GM12878 (cell line): ENCODE results near the gene ERFL. TPM values are rescaled to one million over a fixed set of nuclear protein-coding genes. Genes with fewer than 3 reads are reported as not detected.

Source experiments
- ELK1 ChIP-seq: IDR thresholded peaks from 2 replicates; pipeline ENCODE4 v1.6.1; 2012; ENCODE audit warnings: low read depth, low read length, improper control_type of control experiment
- FOXK2 ChIP-seq: fragments of 450-650 bp; IDR thresholded peaks from 2 replicates; pipeline ENCODE4 v1.6.1; 2017; ENCODE audit warnings: mild to moderate bottlenecking, moderate library complexity
- HDAC2 ChIP-seq: fragments of 200-600 bp; sonication (generic); IDR thresholded peaks from 2 replicates; pipeline ENCODE4 v1.6.1; 2017
- IRF4 ChIP-seq: IDR thresholded peaks from 2 replicates; pipeline ENCODE4 v1.6.1; 2011; ENCODE audit warnings: low read depth, low read length
- LARP7 ChIP-seq: fragments of 450-650 bp; IDR thresholded peaks from 2 replicates; pipeline ENCODE4 v1.6.1; 2017; ENCODE audit warnings: mild to moderate bottlenecking
- NBN ChIP-seq: fragments of 450-650 bp; IDR thresholded peaks from 2 replicates; pipeline ENCODE4 v1.6.1; 2016
- PAX5 ChIP-seq: IDR thresholded peaks from 2 replicates; pipeline ENCODE4 v1.6.1; 2011; ENCODE audit warnings: low read depth, low read length, borderline replicate concordance
- POLR2AphosphoS2 ChIP-seq: IDR thresholded peaks from 2 replicates; pipeline ENCODE4 v1.6.1; 2011; ENCODE audit warnings: low read depth, mild to moderate bottlenecking, low read length, improper control_type of control experiment, moderate library complexity
- POLR2AphosphoS5 ChIP-seq: IDR thresholded peaks from 2 replicates; pipeline ENCODE4 v1.6.1; 2011; ENCODE audit warnings: mild to moderate bottlenecking, low read length, inconsistent platforms
- PRDM15 ChIP-seq: fragments of 450-650 bp; formaldehyde crosslinking; IDR thresholded peaks from 2 replicates; pipeline ENCODE4 v1.4.0; 2020; ENCODE audit warnings: mild to moderate bottlenecking, moderate library complexity
- REST ChIP-seq: IDR thresholded peaks from 2 replicates; pipeline ENCODE4 v1.6.1; 2012; ENCODE audit warnings: mild to moderate bottlenecking, low read depth, low read length
- TARDBP ChIP-seq: IDR thresholded peaks from 2 replicates; pipeline ENCODE4 v1.6.1; 2016; ENCODE audit warnings: borderline replicate concordance
- USF1 ChIP-seq: IDR thresholded peaks from 2 replicates; pipeline ENCODE4 v1.6.1; 2011; ENCODE audit warnings: borderline replicate concordance, low read depth, mild to moderate bottlenecking, moderate library complexity, mixed read lengths, low read length; ENCODE audit not compliant: insufficient read depth; ENCODE audit errors: extremely low read length
- ZBED1 ChIP-seq: IDR thresholded peaks from 2 replicates; pipeline ENCODE4 v1.6.1; 2016; ENCODE audit warnings: borderline replicate concordance
- ZSCAN29 ChIP-seq: fragments of 450-650 bp; IDR thresholded peaks from 2 replicates; pipeline ENCODE4 v1.6.1; 2017; ENCODE audit warnings: mild to moderate bottlenecking, moderate library complexity
- polyA plus RNA-seq, 11 experiments: library from polyadenylated mRNA; depleted of rRNA in 4 of 11; unstranded in 6 of 11; stranded (reverse) in 5 of 11; fragments of >200 nt; fragmentation: Nextera tagmentation in 4 of 11; fragmentation: Illumina TruSeq in 1 of 11; extraction: Ambion mirVana in 4 of 11; extraction: Trizol in 1 of 11; gene quantifications; 1 replicate in 1 of 11; 2 replicates in 10 of 11; pipeline versions ENCODE4 v1.2.1 to v1.2.3, GENCODE V29; 2011 to 2016; ENCODE audit warnings: inconsistent platforms in 2 of 11, missing spikeins in 2 of 11, low read depth in 1 of 11
- total RNA-seq, 4 experiments: library from RNA; depleted of rRNA in 3 of 4; stranded (reverse); fragments of >200 nt in 3 of 4; fragmentation: Illumina TruSeq in 1 of 4; extraction: Trizol in 1 of 4; gene quantifications; 2 replicates each; pipeline versions ENCODE4 v1.2.1 to v1.2.3, GENCODE V29; 2013 to 2021
- TF ChIP-seq, protein P1 (sequence below): fragments of 450-650 bp; IDR thresholded peaks from 2 replicates; pipeline ENCODE4 v1.6.1; 2017; ENCODE audit warnings: borderline replicate concordance

Gene ERFL
- total and polyA plus RNA-seq, 10 of the 15 experiments (the other 5 are each of a cell fraction or from before 2014, with no cell fraction given): 0.04 to 0.10 (median 0.05) TPM; not detected in 7

- no peak for TF ChIP-seq ELK1
- TF ChIP-seq LARP7: 0 out of 2 replicates have a peak, but pooled peaks have one; percentile 34
- no peak for TF ChIP-seq HDAC2
- no peak for TF ChIP-seq USF1
- no peak for TF ChIP-seq ZSCAN29
- TF ChIP-seq TARDBP: 0 out of 2 replicates have a peak, but pooled peaks have one; percentile 40
- no peak for TF ChIP-seq FOXK2
- no peak for TF ChIP-seq REST
- 0 out of 2 replicates have a peak, but pooled peaks have one; percentile 45 for TF ChIP-seq ZBED1
- TF ChIP-seq IRF4: no peak
- TF ChIP-seq, protein P1, sequence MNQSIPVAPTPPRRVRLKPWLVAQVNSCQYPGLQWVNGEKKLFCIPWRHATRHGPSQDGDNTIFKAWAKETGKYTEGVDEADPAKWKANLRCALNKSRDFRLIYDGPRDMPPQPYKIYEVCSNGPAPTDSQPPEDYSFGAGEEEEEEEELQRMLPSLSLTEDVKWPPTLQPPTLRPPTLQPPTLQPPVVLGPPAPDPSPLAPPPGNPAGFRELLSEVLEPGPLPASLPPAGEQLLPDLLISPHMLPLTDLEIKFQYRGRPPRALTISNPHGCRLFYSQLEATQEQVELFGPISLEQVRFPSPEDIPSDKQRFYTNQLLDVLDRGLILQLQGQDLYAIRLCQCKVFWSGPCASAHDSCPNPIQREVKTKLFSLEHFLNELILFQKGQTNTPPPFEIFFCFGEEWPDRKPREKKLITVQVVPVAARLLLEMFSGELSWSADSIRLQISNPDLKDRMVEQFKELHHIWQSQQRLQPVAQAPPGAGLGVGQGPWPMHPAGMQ: no peak
- no peak; the same call in 1 of the 2 replicates for TF ChIP-seq NBN
- TF ChIP-seq POLR2AphosphoS2: peak; percentile 94
- no peak for TF ChIP-seq PAX5
- no peak for TF ChIP-seq POLR2AphosphoS5
- TF ChIP-seq PRDM15 (CRISPR knock-in tag): 0 out of 2 replicates have a peak, but pooled peaks have one; percentile 43
These were observed 45.4 kb downstream of the ERFL start, which contains the start of gene ARHGEF1 (continued) for GRCh38 chr19:41882568-41883462.
